Stimulated activated naive CD8-positive, alpha-beta T cell treated with anti-CD3 and anti-CD28 coated beads, Interleukin-15, Interleukin-2, amounts not matched to agents 100 U/mL and 50 U/mL, for 24 hours (primary cell): ENCODE measurements around the gene ERP27.
A peak's percentile ranks its signal among the peaks of the same experiment; 100 is the strongest.

ENCODE experiments used
- ATAC-seq: fragments of 150-1000 bp; cut with Tn5 transposase; one replicate; pipeline ENCODE4 v1.10.0; 2021
- DNase-seq: peaks from one replicate; pipeline ENCODE4 v3.0.0; 2021

The ERP27 gene

GRCh38 chr12:14959463-14959862 lies 21.1 kb upstream of the ERP27 start:
- ATAC-seq: no peak
- DNase-seq: no peak

DNA sequence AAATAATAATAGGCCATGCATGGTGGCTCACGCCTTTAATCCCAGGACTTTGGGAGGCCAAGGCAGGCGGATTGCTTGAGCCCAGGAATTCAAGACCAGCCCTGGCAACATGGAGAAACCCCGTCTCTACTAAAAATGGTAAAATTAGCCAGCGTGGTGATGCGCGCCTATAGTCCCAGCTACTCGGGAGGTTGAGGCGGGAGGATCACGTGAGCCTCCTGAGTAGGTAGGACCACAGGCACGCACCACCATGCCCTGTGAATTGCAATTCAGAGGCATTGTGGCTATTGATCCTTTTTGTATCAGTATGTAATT lies 20.7 kb upstream of the ERP27 start:
- peak; percentile 51 for DNase-seq
- peak; percentile 24 for ATAC-seq

GRCh38 chr12:14958361-14959125 lies 20.2 kb upstream of the ERP27 start:
- DNase-seq: no peak
- ATAC-seq: peak; percentile 33

DNA sequence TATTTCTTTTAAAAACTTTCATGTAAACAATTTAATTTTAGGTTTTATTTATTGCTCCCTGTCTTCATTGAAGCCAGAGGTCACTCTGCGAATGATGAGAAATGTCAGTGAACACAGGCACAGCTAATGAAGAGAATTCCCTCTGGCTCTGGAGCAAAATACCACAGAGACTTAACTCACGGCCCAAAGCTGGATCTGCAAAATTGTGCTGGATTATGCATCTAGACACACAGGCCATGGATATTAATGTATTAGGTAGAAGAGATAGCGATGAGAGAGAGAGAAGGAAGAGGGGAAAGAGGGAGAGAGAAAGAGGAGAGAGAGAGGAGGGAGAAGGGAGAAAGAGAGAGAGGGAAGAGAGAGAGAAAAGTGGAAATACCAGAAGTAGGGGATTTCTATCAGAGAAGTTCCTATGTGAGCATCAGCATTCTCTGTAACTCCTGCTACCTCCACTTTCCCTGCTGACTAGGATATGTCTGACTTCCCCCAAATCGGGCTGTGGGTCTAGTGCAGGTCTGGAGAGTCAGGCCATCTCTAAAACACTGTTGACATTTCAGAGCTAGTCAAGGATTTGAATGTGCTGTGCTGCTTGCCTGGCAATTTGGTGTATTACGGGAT lies 19.3 kb upstream of the ERP27 start:
- ATAC-seq (no peak), DNase-seq (no peak)

- ATAC-seq: no peak
- no peak for DNase-seq
Observed at GRCh38 chr12:14956905-14957304, 18.6 kb upstream of the ERP27 start.

DNA sequence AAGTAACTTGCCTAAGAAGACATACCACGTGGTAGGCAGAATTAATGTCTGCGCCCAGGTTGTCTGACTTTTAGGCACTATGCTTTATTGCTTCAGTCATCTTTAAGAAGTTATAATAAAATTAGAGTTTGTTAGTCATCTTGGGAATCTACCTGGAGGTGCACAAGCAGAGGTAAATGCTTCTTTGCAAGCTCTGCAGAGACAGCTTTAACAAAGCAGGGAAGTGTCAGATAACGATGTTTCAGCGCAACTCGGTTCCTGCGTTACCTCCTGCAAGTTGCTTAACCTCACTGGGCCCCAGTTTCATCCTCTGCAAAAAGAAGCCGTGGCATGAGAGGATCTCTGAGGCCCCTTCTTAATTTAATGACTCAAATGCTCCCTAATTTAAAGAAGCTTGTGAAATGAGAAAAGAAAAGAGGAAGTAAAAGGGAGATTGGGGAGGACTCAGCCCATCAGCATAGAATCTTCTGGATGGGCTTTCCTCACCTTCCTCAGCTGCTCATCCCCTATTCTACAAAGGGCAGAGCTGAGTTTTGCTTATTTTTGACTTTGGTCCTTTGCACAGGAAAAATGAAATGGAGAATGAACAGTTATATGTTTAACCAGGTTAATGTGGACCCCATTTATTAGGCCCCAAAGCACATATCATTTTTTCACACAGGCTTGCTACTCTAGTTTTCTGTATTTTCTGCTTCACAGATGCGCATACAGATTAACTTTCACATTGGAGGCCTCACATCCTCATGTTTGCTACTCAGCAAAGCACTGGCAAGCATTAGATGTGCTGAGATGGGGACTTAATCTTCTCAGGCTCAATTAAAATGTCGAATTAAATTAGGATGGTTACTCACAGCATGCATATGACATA lies 17.9 kb upstream of the ERP27 start:
- DNase-seq: peak; percentile 35

GRCh38 chr12:14954269-14954668 lies 15.9 kb upstream of the ERP27 start:
- ATAC-seq: no peak

More for the DNA sequence above, 17.9 kb upstream of the ERP27 start:
- ATAC-seq: peak; percentile 19

DNA sequence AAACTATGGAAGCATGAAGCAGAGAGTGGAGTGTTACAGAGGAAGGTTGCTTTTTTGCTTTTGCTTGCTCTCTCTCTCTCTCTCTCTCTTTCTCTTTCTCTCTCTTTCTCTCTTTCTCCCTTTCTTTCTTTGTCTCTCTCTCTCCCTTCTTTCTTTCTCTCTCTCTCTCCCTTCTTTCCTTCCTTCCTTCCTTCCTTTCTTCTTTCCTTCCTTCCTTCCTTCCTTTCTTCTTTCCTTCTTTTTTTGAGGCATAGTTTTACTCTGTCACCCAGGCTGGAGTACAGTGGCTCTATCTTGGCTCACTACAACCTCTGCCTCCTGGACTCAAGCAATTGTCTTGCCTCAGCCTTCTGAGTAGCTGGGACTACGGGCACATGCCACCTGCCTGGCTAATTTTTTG lies 15.4 kb upstream of the ERP27 start:
- ATAC-seq: no peak

More at GRCh38 chr12:14954269-14954668, 15.9 kb upstream of the ERP27 start:
- DNase-seq: no peak

GRCh38 chr12:14952299-14952921 lies 14.1 kb upstream of the ERP27 start:
- ATAC-seq: peak; percentile 54

More for the DNA sequence above, 15.4 kb upstream of the ERP27 start:
- DNase-seq: no peak

DNA sequence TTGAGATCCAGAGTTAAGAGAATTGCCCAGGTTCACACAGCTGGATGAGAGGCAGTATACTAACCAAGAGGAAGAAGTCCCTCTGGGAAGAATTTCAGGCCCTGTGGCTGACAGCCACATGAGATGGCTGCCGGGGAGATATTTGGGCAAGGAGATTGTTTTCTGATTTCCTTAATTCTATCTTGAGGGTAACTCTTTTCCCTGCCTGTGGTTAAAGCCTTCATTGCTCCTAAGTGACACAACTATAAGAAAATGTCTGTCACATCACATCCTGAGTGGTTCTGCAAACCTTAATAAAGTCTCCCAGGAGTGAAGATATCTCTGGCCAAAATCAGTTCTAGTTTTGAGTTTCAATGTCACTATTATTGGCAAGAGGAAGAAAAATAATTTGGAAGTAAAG lies 13.5 kb upstream of the ERP27 start:
- ATAC-seq (no peak), DNase-seq (no peak)

More at GRCh38 chr12:14952299-14952921, 14.1 kb upstream of the ERP27 start:
- peak; percentile 43 for DNase-seq

DNA sequence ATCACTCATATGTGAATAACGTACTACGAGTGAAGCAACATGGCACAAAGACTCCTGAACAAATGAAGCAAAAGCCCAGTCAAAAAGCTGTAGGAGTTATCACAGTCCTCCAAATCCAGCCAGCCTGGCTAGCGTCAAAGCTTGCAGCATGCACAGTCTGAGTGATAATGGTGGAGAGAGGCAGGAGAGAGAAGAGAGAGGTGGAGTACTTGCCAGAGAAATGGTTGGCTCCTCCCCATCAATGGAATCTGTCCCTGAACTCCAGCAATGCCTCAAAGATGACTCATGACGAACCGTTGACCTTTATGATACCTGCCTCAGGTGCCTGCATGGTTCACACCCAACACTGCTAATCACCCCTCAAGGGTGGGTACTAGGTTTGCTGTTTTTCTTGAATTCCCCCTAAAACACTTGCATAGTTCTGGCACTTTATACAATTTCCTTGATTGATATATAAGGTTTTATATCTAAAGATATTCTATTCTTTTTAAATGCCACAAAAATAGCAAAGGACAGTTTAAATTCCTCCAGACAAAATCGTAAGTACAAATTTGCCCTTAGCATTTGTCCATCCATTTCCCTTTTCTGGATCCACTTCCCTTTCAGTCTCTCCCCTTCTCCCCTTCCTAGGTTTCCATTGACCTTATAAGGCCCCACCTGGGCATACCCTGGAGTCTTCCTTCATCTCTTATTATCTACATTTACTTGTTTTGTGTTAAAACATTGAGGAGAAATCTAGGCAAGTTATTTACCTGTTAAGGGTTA lies 12.8 kb upstream of the ERP27 start:
- ATAC-seq: peak; percentile 5
- DNase-seq: no peak

DNA sequence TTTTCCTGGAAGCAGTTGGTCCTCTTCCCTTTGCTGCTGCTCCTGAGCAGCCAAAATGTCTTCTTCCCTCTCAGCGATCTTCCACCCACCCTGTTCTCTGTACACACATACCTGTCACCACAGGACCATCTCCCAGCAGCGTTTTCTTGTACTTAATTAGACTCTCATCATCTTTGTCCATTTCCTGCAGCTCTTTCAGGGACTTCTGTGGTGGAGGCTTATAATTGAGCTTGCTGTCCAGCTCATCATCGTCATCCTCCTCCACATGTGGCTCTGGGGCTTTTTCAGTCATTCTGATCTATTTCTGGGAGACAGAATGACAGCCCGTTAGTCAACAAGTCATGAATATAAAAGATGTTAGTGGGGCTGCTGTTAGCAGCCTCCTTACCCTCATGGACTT lies 12.1 kb upstream of the ERP27 start:
- DNase-seq (peak; percentile 37), ATAC-seq (peak; percentile 41)

GRCh38 chr12:14949631-14950030 lies 11.3 kb upstream of the ERP27 start:
- ATAC-seq: no peak
- peak; percentile 45 for DNase-seq

- ATAC-seq: peak; percentile 88
- peak; percentile 54 for DNase-seq
Observed at GRCh38 chr12:14948672-14949071, 10.3 kb upstream of the ERP27 start.

- DNase-seq: no peak
- no peak for ATAC-seq
Observed at GRCh38 chr12:14946861-14947260, 8.5 kb upstream of the ERP27 start.

DNA sequence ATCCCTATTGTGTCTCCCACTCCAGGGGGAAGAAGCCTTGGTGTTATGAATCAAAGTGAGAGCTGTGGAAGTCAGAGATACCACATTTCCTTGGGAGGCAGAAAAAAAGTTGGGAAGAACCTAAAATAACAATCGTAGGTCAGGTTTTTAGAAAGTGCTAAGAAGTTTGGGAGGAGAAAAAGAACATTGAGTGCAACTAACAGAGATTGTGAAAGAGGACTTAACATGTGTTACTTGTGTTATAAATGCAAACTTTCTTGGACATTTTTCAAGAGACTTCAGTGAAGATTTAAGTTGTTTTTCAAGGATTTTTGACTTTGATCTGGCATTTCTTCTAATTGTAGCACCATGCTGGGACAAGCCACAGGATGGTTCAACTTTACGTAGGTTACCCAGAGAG lies 7.8 kb upstream of the ERP27 start:
- ATAC-seq (no peak), DNase-seq (no peak)

GRCh38 chr12:14942196-14942931 lies 4.0 kb upstream of the ERP27 start:
- DNase-seq: no peak
- no peak for ATAC-seq

GRCh38 chr12:14941369-14941768 lies 3.0 kb upstream of the ERP27 start:
- no peak for ATAC-seq
- DNase-seq: no peak

GRCh38 chr12:14937689-14938088 lies 648 bp downstream of the ERP27 start:
- no peak for DNase-seq
- ATAC-seq: no peak

- ATAC-seq: no peak
- DNase-seq: no peak
Observed at GRCh38 chr12:14937014-14937413, 1.3 kb downstream of the ERP27 start.
